HepG2 (cell line): ENCODE measurements around the gene NEK3.

Experiments
- ADNP ChIP-seq: sonication (generic); formaldehyde crosslinking; IDR thresholded peaks from 2 replicates; pipeline ENCODE4 v1.4.0; 2020; ENCODE audit warnings: missing genetic modification reagents
- HMG20A ChIP-seq: IDR thresholded peaks from 2 replicates; pipeline ENCODE4 v1.6.1; 2016; ENCODE audit warnings: borderline replicate concordance
- MAFG ChIP-seq: sonication (generic); formaldehyde crosslinking; IDR thresholded peaks from 2 replicates; pipeline ENCODE4 v1.5.1; 2020; ENCODE audit warnings: mild to moderate bottlenecking, missing genetic modification reagents
- ZBTB21 ChIP-seq: sonication (generic); formaldehyde crosslinking; IDR thresholded peaks from 2 replicates; pipeline ENCODE4 v1.4.0; 2020; ENCODE audit warnings: missing genetic modification reagents
- ZNF468 ChIP-seq: sonication (generic); formaldehyde crosslinking; IDR thresholded peaks from 2 replicates; pipeline ENCODE4 v1.8.0; 2022; ENCODE audit warnings: mild to moderate bottlenecking, moderate library complexity, missing genetic modification reagents
- ZNF790 ChIP-seq: sonication (generic); formaldehyde crosslinking; IDR thresholded peaks from 2 replicates; pipeline ENCODE4 v1.8.0; 2022; ENCODE audit warnings: missing genetic modification reagents, mild to moderate bottlenecking, borderline replicate concordance
- TF ChIP-seq, protein P1 (sequence below): sonication (generic); formaldehyde crosslinking; IDR thresholded peaks from 2 replicates; pipeline ENCODE4 v1.4.0; 2020; ENCODE audit warnings: missing genetic modification reagents, mild to moderate bottlenecking, borderline replicate concordance

DNA sequence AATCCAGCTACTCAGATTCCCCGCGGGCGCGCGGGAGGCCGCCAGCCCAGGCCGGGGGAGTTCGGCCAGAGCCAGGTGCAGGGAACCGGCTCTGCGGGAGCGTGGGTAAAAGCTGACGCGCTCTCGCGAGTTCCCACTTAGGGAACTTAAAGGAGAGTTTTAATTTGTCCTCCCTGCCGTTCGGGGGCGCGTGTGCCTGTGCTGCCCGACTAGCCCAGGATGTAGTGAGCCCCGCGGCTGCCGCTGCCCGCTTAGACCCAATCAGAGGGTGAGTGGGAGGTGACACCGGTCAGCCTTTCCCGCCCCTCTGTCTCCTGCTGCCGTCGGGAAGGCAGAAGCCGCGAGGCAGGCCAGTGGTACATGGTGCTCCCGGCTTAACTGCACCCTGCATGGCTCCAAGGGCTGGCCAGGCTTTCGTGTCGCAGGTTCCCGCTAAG is 36.0 kb upstream of the NEK3 start:
- TF ChIP-seq MAFG (CRISPR knock-in tag) (no peak), ZNF468 (CRISPR knock-in tag) (no peak), ZNF790 (CRISPR knock-in tag) (no peak), ZBTB21 (CRISPR knock-in tag) (no peak), HMG20A (CRISPR knock-in tag) (no peak), ADNP (no peak)
- TF ChIP-seq, protein P1, sequence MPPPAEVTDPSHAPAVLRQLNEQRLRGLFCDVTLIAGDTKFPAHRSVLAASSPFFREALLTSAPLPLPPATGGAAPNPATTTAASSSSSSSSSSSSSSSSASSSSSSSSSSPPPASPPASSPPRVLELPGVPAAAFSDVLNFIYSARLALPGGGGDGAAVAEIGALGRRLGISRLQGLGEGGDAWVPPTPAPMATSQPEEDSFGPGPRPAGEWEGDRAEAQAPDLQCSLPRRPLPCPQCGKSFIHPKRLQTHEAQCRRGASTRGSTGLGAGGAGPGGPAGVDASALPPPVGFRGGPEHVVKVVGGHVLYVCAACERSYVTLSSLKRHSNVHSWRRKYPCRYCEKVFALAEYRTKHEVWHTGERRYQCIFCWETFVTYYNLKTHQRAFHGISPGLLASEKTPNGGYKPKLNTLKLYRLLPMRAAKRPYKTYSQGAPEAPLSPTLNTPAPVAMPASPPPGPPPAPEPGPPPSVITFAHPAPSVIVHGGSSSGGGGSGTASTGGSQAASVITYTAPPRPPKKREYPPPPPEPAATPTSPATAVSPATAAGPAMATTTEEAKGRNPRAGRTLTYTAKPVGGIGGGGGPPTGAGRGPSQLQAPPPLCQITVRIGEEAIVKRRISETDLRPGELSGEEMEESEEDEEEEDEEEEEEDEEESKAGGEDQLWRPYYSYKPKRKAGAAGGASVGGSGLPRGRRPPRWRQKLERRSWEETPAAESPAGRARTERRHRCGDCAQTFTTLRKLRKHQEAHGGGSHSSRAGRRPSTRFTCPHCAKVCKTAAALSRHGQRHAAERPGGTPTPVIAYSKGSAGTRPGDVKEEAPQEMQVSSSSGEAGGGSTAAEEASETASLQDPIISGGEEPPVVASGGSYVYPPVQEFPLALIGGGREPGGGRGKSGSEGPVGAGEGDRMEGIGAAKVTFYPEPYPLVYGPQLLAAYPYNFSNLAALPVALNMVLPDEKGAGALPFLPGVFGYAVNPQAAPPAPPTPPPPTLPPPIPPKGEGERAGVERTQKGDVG (CRISPR knock-in tag) = peak; percentile 29; the same call in 1 of the 2 replicates
